Tibial nerve (tissue), 4 donors: ENCODE results near the gene CYP1A2.

Experiments used
- EP300 ChIP-seq, 2 donors: sonication (generic); formaldehyde crosslinking; IDR thresholded peaks; one replicate each; pipeline ENCODE4 v1.6.1; 2017; ENCODE audit warnings: antibody characterized with exemption in 2 of 2, mild to moderate bottlenecking in 1 of 2
- POLR2A ChIP-seq, 2 donors: fragments of 450-650 bp; IDR thresholded peaks; one replicate each; pipeline ENCODE4 v1.6.1; 2017; ENCODE audit warnings: antibody characterized with exemption in 2 of 2, mild to moderate bottlenecking in 2 of 2, moderate library complexity in 2 of 2
- TF ChIP-seq, protein P1 (sequence below), 5 experiments: fragments of 200-600 bp in 3 of 5; fragments of 450-650 bp in 2 of 5; sonication (generic) in 3 of 5; IDR thresholded peaks; one replicate each; pipeline ENCODE4 v1.5.1; 2016 to 2019; ENCODE audit warnings: antibody characterized with exemption in 5 of 5, mild to moderate bottlenecking in 3 of 5, moderate library complexity in 2 of 5

DNA sequence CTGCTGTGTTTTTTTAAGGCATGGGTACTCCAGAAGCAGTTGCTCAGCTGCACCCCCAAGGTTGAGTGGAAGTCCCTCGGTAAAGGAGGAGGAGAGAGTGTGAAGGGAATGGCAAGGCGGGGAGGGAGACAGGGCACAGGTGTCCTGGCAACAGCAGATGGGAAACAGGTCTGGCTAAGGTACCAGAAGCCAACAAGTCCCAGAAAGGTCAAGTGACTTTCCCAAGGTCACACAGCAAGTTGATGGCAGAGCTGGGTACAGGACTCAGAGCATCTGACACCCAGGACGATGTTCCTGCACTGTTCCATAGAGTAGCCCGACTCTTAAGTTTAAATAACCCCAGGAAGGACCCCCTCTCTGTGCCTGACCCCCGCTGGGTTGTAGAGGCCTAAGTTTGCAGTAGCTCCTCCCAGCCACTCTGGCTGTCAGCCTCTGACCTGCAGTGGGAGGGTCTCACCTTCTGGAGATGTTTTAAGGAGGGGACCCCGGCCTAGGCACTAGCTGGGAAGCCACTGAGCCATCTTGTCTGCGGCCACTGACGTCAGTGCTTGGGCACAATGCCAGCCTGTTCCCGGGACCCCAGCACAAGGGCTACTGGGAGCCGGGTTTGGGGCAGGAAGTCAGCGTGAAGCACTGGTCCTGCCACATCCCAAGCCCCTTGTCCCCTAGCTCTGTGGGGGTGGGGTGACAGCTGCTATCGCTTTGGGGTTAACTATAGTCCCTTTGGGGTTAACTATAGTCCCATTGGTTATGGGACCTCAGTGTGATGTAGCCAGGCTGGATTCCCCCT, 43.8 kb downstream of the CYP1A2 start:
- TF ChIP-seq, protein P1, sequence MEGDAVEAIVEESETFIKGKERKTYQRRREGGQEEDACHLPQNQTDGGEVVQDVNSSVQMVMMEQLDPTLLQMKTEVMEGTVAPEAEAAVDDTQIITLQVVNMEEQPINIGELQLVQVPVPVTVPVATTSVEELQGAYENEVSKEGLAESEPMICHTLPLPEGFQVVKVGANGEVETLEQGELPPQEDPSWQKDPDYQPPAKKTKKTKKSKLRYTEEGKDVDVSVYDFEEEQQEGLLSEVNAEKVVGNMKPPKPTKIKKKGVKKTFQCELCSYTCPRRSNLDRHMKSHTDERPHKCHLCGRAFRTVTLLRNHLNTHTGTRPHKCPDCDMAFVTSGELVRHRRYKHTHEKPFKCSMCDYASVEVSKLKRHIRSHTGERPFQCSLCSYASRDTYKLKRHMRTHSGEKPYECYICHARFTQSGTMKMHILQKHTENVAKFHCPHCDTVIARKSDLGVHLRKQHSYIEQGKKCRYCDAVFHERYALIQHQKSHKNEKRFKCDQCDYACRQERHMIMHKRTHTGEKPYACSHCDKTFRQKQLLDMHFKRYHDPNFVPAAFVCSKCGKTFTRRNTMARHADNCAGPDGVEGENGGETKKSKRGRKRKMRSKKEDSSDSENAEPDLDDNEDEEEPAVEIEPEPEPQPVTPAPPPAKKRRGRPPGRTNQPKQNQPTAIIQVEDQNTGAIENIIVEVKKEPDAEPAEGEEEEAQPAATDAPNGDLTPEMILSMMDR (IDR thresholded peaks at IDR 0.05): no peak
- TF ChIP-seq POLR2A (IDR thresholded peaks at IDR 0.05) (no peak), EP300 (IDR thresholded peaks at IDR 0.05) (no peak)
